A673 (cell line): ENCODE data around the gene HDDC2. TPM values are rescaled to one million over a fixed set of nuclear protein-coding genes. Genes with fewer than 3 reads are reported as not detected.

Experiments used
- Bru-seq: library from RNA; stranded (reverse); fragments of 400-500 nt; gene quantifications from one replicate; lab custom pipeline; 2021; lab: Mats Ljungman, UMichigan
- BruChase-seq, 2 experiments: library from RNA; stranded (reverse); fragments of 400-500 nt; gene quantifications; one replicate each; lab custom pipeline; 2021; lab: Mats Ljungman, UMichigan
- BruUV-seq: library from RNA; stranded (reverse); fragments of 400-500 nt; replicated peaks from 2 replicates; lab custom pipeline; 2021; lab: Mats Ljungman, UMichigan
- CTCF ChIA-PET: fragments of 300-600 bp; sonication (Branson Sonifier 250); formaldehyde crosslinking; loops from one replicate; lab custom pipeline; 2022; ENCODE audit warnings: antibody characterized with exemption; lab: Charles Lee
- POLR2A ChIA-PET: fragments of 300-600 bp; sonication (Branson Sonifier 250); formaldehyde crosslinking; loops from one replicate; lab custom pipeline; 2022; ENCODE audit warnings: antibody characterized with exemption; ENCODE audit not compliant: low non-redundant PET; lab: Charles Lee
- DNase-seq: peaks from one replicate; pipeline ENCODE4 v3.0.0-alpha.2; 2015; ENCODE audit warnings: low spot score
- H3K27ac ChIP-seq: fragments of 200-600 bp; sonication (generic); 2 replicates; pipeline ENCODE4 v1.5.1; 2016; ENCODE audit warnings: mixed run types, low read depth, mild to moderate bottlenecking, mixed read lengths, antibody characterized with exemption, low read length; ENCODE audit not compliant: poor library complexity, severe bottlenecking
- H3K27me3 ChIP-seq: fragments of 200-600 bp; sonication (generic); replicated peaks from 2 replicates; pipeline ENCODE4 v1.6.1; 2017; ENCODE audit warnings: mixed run types, low read depth, mild to moderate bottlenecking, mixed read lengths, antibody characterized with exemption, low read length; ENCODE audit not compliant: insufficient read depth, poor library complexity
- H3K36me3 ChIP-seq: fragments of 200-600 bp; sonication (generic); 2 replicates; pipeline ENCODE4 v1.6.1; 2016; ENCODE audit warnings: mixed run types, mild to moderate bottlenecking, mixed read lengths, antibody characterized with exemption, low read length; ENCODE audit not compliant: insufficient read depth, poor library complexity, severe bottlenecking
- H3K4me1 ChIP-seq: fragments of 200-600 bp; sonication (generic); 2 replicates; pipeline ENCODE4 v1.6.1; 2017; ENCODE audit warnings: mixed run types, mild to moderate bottlenecking, mixed read lengths, antibody characterized with exemption, low read length; ENCODE audit not compliant: insufficient read depth, poor library complexity, severe bottlenecking
- H3K4me3 ChIP-seq: fragments of 200-600 bp; sonication (generic); 2 replicates; pipeline ENCODE4 v1.5.1; 2016; ENCODE audit warnings: low read depth, mixed run types, mild to moderate bottlenecking, mixed read lengths, low read length; ENCODE audit not compliant: poor library complexity, severe bottlenecking
- H3K9me3 ChIP-seq: fragments of 200-600 bp; sonication (generic); 2 replicates; pipeline ENCODE4 v1.6.1; 2016; ENCODE audit warnings: mixed run types, low read depth, mild to moderate bottlenecking, mixed read lengths, antibody characterized with exemption, low read length; ENCODE audit not compliant: poor library complexity, severe bottlenecking
- CTCF ChIP-seq: fragments of 300-800, 200-600 bp; sonication (generic); conservative IDR thresholded peaks from 2 replicates; pipeline ENCODE4 v1.5.1; 2017; ENCODE audit warnings: low read depth, mild to moderate bottlenecking, antibody characterized with exemption, low read length, moderate library complexity, mixed read lengths
- EZH2 ChIP-seq: fragments of 200-600 bp; sonication (generic); IDR thresholded peaks from 2 replicates; pipeline ENCODE4 v1.6.1; 2017; ENCODE audit warnings: borderline replicate concordance, low read depth, mild to moderate bottlenecking, mixed read lengths, antibody characterized with exemption, low read length; ENCODE audit not compliant: poor library complexity, severe bottlenecking
- intact Hi-C: fragments of 100-400 bp; cut with micrococcal nuclease; formaldehyde crosslinking; loops from one replicate; pipeline ENCODE4 v1.10.0; 2022; ENCODE audit not compliant: unreplicated experiment
- long read RNA-seq: library from polyadenylated mRNA; stranded (forward); transcript quantifications from one replicate; pipeline ENCODE4 v2.0.0, GENCODE V29; 2022
- total RNA-seq: library from RNA; stranded (reverse); gene quantifications from 2 replicates; pipeline ENCODE4 v1.2.3, GENCODE V29; 2021

The HDDC2 gene
- total RNA-seq: 87.6 and 93.2 TPM in 2 replicates
- percentile 87 among the genes with signal in this experiment for Bru-seq, nascent RNA
- percentile 75 among the genes with signal in this experiment for BruChase-seq, experiment 1, labeled RNA remaining after a 2-hour chase
- percentile 71 among the genes with signal in this experiment for BruChase-seq, experiment 2, labeled RNA remaining after a 6-hour chase
- long read RNA-seq, transcript HDDC2-202 (6 exons, 918 nt): minor isoform, 54 of 150 reads
- long read RNA-seq, transcript HDDC2-201 (5 exons, 1,350 nt): major isoform, 59 of 150 reads
- long read RNA-seq, partial matches to known transcripts: 5 of 150 reads
- long read RNA-seq, other reads (novel, unspliced or antisense): 27 of 150 reads

- DNase-seq: peak; percentile 53
- intact Hi-C loops: loop anchor here (2.0 to 10.0 kb wide), 2 partner anchors 147 to 337 kb away; partner anchors contain the start of gene RNF217
- Histone ChIP-seq H3K27ac (peak within 1 kb of the TSS; percentile 89), H3K4me3 (peak within 1 kb of the TSS; percentile 89), H3K36me3 (peaks cover 32% of the 10 kb centered on the region), H3K27me3 (no peaks in the 10 kb centered on the region), H3K4me1 (peaks cover 14% of the 10 kb centered on the region), H3K9me3 (no peaks in the 10 kb centered on the region)
- TF ChIP-seq EZH2 (no peak), CTCF (no peak)
- CTCF ChIA-PET: interaction anchor here (0.7 kb wide), 1 partner anchor 817 kb away, joined by 3 read pairs; no protein-coding TSS in a partner anchor
- no TSS peak for BruUV-seq
- POLR2A ChIA-PET: interaction anchor here (0.5 to 0.6 kb wide), 2 partner anchors 51 to 478 kb away, joined by 3 read pairs; no protein-coding TSS in a partner anchor
These were observed at the start of gene HDDC2 for GRCh38 chr6:125301435-125302391. TSS of gene HDDC2 (minus strand) at chr6:125301967. CDS start at chr6:125301932, 35 bp downstream.

GRCh38 chr6:125346926-125347563, 45.3 kb upstream of the HDDC2 start:
- Histone ChIP-seq H3K4me1 (peaks cover 4% of the 10 kb centered on the region), H3K9me3 (no peaks in the 10 kb centered on the region), H3K27ac (no peak overlapping the region), H3K4me3 (no peak overlapping the region), H3K27me3 (no peaks in the 10 kb centered on the region), H3K36me3 (no peaks in the 10 kb centered on the region)
- ChIA-PET POLR2A (no interaction called here), CTCF (no interaction called here)
- TF ChIP-seq EZH2 (no peak), CTCF (no peak)
- BruUV-seq: no TSS peak
- intact Hi-C loops: no loop called here
- DNase-seq: no peak
